GM19395 (cell line): ENCODE results near the gene KRTAP2-4.
"Not testable (repeated sequence)": the region's sequence is repeated elsewhere in the genome, so short reads cannot be mapped to it uniquely, and the experiment has no call there.

ENCODE experiments used
- ATAC-seq: cut with Tn5 transposase; IDR thresholded peaks from one replicate; pipeline ENCODE4 v1.9.1; 2021; ENCODE audit warnings: mild to moderate bottlenecking, moderate library complexity; ENCODE audit not compliant: unreplicated experiment

Gene KRTAP2-4, protein sequence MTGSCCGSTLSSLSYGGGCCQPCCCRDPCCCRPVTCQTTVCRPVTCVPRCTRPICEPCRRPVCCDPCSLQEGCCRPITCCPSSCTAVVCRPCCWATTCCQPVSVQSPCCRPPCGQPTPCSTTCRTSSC

DNA sequence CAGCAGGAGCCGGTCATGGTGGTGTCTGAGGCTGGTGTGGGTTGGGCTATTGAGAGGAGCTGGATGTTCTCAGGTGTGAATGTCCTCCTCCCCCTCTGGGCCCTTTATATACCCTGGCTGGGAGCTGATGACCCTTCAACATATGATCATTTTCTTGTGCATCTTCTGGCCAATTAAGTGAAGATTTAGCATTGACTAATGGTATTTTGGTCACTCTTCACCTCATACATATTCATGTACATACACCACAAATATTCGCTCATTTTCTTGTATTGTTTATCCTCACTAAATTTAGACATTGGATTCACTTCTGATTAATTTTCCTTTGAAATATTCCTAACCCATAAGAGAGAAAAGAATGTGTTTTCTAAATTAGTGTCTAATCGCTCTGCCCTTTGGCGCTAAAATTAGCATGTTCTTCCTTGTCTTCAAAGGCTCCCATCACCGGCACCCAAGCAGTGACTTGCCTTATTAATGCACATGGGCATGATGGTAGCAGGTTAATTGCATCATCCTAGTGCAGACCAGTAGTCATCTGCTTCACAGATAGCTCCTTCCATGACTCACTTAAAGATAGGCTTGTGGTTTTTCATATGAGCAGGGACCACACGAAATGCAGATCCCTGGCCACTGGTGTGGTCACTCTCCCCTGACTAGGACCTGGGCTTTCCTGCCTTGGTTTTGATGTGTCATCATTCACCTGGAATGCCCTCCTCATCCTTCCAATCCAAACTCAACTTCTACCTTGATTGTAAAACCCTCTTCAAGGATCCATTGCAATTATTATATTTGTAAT lies at the start of gene KRTAP2-4:
KRTAP2-4 (minus strand) TSS at position 51 of the 796 bp plus-strand sequence; CDS start at position 17, 34 bp downstream.
- ATAC-seq, result no peak

DNA sequence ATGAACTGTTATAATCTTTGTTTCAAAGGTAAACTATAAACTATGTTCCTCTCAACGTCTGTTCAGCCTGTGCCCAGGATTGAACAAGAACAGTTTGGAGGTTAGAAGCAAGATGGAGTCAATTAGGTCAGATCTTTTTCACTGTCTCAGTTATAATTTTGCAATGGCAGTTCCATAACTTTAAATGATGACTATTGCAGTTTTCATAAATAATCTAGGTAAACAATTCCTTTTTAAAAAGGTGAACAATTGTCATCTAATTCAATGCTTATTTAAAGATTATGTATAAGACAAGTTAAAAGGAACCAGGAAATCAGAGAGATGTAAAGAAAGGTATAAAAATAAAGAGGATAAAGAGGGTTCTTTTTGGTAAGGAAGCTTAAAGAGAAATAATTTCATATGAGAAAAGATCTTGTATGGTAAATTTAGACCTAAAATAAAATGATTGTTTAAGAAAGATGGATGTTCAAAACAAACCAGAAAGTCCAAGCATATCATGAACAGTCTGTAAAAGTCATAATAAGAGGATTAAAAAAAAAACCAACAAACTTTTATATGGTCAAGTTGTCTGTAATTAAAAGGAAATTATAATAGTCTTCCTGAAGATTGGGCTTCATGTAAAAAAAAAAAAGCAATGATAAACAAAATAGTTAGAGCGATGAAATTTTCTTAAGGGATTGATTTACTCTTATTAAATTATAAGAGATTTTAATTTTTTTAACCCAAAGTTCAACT lies 45.6 kb upstream of the KRTAP2-4 start:
- no peak for ATAC-seq

DNA sequence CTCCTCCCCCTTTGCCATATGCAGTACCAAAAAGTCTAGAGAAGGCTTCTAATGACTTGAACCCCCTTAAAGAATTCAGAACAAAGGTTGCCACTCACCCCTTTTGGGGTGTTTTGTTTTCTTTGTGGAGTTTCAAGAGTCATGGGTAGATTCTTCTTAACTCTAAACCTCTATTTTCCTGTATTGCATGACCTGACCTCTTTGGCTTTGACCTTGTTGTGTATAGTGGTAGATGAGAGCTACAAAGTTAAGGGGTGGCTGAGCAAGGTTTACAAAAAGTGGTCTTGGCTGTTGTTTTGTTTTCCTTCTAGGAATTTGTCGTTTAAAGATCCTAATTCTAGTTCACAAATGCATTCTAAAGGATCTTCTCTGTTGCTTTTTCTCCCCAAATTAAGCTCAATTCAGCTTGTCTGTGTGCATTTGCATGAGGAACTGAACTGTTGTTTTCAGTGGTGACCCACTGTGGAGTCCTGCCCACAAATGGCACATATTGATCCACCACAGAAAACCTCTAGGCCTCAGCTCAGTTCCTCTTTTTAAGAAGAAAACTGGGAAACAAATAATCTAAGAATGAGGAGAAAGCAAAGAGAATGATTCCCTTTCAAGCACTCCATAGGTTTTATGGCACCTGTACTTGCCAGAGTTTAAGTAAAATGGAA lies 43.2 kb upstream of the KRTAP2-4 start:
- ATAC-seq, result not testable (repeated sequence)

DNA sequence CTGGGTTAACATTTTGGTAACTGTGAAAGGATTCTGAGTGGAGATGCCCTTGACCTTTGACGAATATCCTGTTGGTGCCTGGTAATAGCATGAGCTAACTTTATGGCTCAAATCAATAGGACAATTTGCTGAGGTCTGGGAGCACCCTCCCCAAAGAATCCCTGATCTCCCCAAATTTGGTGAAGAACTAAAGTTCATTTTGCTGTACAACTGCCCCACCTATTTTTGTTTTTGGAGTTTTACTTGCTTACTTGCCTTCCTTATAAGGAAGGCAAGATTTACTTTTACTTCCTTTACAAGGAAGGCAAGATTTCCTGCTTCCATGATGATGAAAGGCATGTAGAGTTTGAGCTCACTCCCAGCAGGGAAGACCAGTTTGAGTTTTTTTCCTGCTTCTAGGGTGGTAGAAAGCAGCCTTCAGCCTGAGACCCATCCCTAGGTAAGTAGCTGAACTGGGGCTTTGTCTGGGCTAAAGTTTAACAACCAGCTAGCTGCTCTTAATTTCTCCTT lies 42.3 kb upstream of the KRTAP2-4 start:
- ATAC-seq, result no peak

DNA sequence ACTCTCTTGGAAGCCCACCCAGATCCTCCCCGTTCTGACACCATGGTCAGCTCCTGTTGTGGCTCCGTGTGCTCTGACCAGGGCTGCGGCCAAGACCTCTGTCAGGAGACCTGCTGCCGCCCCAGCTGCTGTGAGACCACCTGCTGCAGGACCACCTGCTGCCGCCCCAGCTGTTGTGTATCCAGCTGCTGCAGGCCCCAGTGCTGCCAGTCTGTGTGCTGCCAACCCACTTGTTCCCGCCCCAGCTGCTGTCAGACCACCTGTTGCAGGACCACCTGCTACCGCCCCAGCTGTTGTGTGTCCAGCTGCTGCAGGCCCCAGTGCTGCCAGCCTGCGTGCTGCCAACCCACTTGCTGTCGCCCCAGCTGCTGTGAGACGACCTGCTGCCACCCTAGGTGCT lies 39.7 kb upstream of the KRTAP2-4 start, which contains the start of gene KRTAP4-9:
KRTAP4-9 (plus strand) TSS at position 43 of the 400 bp plus-strand sequence; CDS start at position 43, 0 bp downstream.
- not testable (repeated sequence) for ATAC-seq

DNA sequence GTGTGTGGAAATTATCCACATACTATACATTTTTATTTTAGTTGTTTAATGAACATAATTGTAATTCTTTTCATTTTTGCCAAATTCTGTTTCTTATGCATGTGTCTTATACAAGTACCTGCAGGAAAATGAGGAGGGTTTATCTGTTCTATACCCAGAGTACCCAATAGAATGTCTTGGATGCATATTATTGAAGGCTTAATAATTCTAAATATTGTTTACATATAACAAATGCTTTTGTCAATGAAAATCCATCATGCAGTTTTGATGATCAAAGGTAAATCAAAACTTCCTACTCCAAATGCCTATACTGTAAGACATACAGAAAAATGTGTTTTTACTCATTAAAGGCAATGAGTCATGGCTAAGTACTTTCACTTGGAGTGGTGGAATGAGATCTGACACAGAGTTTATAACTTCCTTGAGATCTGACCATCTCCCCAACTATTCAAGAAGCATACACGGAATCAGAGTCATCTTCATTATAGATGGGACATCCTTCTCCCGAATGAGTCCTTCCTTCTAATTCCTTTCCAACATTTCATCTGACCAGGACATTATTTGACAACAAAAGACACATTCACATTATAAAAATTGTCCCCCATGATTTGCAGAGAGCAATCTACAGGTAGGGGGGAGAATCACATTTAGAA lies 38.8 kb upstream of the KRTAP2-4 start:
- not testable (repeated sequence) for ATAC-seq

DNA sequence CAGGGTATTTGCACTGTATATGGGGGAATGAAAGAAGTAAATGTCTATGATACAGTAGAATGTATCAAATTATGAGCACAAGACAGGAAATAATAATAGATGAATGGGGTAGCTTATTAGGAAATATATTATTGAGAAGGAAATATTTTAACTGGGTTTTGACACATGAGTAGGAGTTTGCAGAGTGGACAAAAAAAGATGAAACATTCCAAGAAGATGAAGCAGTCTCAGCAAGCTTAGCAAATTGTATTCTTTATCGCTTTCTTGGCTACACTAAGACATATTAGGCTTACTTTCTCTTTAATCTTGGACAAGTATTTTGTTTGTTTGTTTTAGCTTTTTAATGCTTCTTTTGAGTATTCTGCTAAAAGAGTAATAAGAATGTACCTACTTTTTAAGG lies 38.2 kb upstream of the KRTAP2-4 start:
- no peak for ATAC-seq

DNA sequence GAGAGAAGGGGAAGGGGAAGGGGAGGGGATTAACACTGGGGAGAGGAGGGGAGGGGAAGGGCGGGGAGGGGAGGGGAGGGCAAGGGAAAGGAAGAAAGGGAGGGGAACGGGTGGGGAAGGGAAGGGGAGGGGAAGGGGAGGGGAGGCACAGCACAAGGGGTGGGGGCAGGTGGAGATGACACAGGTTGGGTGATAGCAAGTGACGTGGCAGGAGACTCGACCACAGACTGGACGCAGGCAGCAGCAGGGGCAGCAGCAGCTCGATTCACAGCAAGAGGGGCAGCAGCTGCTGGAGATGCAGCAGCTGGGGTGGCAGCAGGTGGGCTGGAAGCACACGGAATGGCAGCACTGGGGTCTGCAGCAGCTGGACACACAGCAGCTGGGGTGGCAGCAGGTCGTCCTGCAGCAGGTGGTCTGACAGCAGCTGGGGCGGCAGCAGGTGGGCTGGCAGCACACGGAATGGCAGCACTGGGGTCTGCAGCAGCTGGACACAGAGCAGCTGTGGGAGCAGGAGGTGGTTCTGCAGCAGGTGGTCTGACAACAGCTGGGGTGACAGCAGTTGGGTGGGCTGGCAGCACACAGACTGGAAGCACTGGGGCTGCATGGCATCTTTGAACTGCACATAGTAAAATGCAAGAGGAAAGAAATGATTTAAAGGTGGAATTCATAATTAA lies 36.0 kb upstream of the KRTAP2-4 start, which contains the start of gene KRTAP4-16:
KRTAP4-16 (minus strand) TSS at position 624 of the 674 bp plus-strand sequence; CDS start at position 624, 0 bp downstream.
- ATAC-seq, result no peak

DNA sequence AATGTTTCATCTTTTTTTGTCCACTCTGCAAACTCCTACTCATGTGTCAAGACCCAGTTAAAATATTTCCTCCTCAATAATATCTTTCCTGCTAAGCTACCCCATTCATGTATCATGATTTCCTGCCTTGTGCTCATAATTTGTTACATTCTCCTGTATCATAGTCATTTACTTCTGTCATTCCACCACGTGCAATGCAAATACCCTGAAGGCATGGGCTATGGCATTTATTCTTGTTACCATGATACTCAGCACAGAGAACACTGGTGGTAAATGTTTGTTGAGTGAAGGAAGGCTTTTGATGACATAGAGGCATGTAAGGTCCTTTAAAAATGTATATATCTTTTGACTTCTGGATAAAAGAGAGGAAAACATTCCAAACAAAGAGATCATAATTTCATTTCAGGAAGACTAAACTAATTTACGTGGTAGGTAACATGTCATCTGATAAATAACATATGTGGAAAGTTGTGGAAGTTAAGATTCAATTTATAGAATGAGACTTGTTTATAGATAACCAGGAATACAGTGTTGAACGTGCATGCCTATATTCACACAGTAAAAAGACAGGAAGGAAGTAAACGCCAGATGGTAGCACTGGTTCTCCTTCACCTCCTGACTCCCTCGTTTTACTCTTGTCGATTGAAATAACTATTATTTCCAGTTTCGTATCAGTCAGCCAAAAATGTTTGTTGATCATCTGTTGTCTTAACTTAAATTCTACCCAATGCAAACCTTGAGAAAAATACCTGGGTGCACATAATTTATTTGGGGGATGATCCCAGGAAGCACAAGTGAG lies 34.2 kb upstream of the KRTAP2-4 start:
- ATAC-seq, result not testable (repeated sequence)

DNA sequence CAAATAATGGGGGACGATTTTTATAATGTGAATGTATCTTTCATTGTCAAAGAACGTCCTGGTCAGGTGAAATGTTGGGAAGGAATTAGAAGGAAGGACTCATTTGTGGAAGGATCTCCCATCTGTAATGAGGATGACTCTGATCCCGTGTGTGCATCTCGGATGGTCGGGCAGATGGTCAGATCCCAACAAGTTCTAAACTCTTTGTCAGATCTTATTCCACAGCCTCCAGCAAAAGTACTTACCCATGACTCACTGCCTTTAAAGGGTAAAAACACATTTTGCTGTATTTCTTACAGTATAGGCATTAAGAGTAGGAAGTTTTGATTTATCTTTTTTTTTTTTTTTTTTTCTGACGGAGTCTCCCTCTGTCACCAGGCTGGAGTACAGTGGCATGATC lies 32.8 kb upstream of the KRTAP2-4 start:
- no peak for ATAC-seq

DNA sequence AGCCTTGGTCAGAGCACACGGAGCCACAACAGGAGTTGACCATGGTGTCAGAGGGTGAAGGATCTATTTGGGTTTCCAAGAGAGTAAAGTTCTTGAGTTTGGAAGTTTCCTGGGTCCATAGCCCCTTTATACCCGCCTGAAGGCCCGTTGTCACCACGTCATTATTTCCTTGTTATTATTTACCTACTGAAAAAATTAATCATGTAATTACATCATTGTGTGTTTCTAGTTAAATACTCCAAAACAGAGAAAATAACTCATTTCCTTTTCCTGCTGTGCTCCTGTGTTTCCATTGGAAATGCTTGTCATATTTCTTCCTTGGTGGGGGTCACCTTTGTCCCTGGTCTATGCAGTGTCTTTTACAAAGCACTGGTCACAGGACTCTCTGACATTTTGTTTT lies 32.4 kb upstream of the KRTAP2-4 start, which contains the start of gene KRTAP4-8:
KRTAP4-8 (minus strand) TSS at position 101 of the 400 bp plus-strand sequence; CDS start at position 43, 58 bp downstream.
- no peak for ATAC-seq

DNA sequence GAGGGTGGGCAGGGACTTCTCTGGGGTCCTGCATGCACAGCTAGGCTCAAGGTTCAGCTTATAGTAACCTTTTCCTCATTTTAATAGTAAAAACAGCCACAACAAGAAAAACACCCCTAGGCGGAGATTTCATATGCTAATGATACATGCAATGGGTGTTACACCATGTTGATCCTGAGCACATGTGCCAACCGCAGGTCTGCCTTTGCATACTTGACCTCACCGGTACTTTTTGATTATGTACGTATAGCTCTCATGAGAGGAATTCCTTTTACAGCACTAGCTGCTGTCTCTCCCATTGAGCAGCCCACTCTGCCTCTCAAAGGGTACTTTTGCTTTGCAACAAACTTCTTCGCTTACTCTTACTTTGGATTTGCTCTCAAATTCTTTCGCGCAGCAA lies 30.4 kb upstream of the KRTAP2-4 start:
- no peak for ATAC-seq

DNA sequence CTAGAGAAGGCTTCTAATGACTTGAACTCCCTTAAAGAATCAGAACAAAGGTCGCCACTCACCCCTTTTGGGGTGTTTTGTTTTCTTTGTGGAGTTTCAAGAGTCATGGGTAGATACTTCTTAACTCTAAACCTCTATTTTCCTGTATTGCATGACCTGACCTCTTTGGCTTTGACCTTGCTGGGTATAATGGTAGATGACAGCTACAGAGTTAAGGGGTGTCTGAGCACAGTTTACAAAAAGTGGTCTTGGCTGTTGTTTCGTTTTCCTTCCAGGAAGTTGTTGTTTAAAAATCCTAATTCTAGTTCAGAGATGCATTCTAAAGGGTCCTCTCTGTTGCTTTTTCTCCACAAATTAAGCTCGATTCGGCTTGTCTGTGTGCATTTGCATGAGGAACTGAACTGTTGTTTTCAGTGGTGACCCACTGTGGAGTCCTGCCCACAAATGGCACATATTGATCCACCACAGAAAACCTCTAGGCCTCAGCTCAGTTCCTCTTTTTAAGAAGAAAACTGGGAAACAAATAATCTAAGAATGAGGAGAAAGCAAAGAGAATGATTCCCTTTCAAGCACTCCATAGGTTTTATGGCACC lies 23.2 kb upstream of the KRTAP2-4 start:
- not testable (repeated sequence) for ATAC-seq

DNA sequence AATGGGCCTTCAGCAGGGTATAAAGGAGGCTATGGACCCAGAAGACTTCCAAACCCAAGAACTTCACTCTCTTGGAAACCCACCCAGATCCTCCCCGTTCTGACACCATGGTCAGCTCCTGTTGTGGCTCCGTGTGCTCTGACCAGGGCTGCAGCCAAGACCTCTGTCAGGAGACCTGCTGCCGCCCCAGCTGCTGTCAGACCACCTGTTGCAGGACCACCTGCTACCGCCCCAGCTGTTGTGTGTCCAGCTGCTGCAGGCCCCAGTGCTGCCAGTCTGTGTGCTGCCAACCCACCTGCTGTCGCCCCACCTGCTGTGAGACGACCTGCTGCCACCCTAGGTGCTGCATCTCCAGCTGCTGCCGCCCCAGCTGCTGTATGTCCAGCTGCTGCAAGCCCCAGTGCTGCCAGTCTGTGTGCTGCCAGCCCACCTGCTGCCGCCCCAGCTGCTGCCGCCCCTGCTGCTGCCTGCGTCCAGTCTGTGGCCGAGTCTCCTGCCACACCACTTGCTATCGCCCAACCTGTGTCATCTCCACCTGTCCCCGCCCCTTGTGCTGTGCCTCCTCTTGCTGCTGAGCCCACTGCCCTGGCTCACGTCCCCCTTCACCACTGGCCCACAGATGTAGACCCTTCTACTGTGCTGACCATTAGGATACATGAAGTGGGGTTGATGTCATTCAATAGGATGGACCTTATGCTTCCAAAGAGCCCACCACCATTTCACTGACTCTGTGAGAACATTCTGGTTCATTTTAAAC lies 18.6 kb upstream of the KRTAP2-4 start, which contains the start of gene KRTAP4-7:
KRTAP4-7 (plus strand) TSS at position 51 of the 757 bp plus-strand sequence; CDS start at position 108, 57 bp downstream.
- ATAC-seq, result not testable (repeated sequence)

DNA sequence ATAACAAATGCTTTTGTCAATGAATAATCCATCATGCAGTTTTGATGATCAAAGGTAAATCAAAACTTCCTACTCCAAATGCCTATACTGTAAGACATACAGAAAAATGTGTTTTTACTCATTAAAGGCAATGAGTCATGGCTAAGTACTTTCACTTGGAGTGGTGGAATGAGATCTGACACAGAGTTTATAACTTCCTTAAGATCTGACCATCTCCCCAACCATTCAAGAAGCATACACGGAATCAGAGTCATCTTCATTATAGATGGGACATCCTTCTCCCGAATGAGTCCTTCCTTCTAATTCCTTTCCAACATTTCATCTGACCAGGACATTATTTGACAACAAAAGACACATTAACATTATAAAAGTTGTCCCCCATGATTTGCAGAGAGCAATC lies 17.7 kb upstream of the KRTAP2-4 start:
- ATAC-seq, result not testable (repeated sequence)

DNA sequence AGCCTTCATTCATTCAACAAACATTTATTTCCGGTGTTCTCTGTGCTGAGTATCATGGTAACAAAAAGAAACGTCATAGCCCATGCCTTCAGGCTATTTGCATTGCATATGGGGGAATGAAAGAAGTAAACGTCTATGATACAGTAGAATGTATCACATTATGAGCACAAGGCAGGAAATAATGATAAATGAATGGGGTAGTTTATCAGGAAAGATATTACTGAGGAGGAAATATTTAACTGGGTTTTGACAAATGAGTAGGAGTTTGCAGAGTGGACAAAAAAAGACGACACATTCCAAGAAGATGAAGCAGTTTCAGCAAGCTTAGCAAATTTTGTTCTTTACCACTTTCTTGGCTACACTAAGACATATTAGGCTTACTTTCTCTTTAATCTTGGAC lies 16.9 kb upstream of the KRTAP2-4 start:
- ATAC-seq, result no peak

DNA sequence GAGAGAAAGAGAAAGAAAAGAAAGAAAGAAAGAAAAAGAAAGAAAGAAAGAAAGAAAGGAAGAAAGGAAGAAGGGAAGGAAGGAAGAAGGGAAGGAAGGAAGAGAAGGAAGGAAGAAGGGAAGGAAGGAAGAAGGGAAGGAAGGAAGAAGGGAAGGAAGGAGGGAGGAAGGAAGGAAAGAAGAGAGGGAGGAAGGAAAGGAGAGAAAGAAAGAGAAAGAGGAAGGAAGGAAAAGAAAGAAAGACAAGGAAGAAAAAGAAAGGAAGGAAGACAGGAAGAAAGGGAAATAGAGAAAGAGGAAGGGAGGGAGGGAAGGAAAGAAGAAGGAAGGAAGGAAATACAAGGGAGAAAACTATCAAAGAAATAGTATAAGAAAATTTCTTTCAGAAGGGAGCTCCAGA lies 11.1 kb upstream of the KRTAP2-4 start:
- ATAC-seq, result no peak
